HepG2 (cell line): ENCODE results near the gene SYS1. TPM values are rescaled to one million over a fixed set of nuclear protein-coding genes. Genes with fewer than 3 reads are reported as not detected.

Experiments
- BHLHE40 ChIP-seq: IDR thresholded peaks from 2 replicates; pipeline ENCODE4 v1.6.1; 2011; ENCODE audit warnings: low read length, improper control_type of control experiment
- E2F1 ChIP-seq: sonication (generic); formaldehyde crosslinking; IDR thresholded peaks from 2 replicates; pipeline ENCODE4 v1.5.0; 2020; ENCODE audit warnings: missing genetic modification reagents
- HDAC1 ChIP-seq: sonication (generic); formaldehyde crosslinking; IDR thresholded peaks from 2 replicates; pipeline ENCODE4 v1.5.1; 2020; ENCODE audit warnings: mild to moderate bottlenecking, missing genetic modification reagents
- IRF1 ChIP-seq: sonication (generic); formaldehyde crosslinking; IDR thresholded peaks from 2 replicates; pipeline ENCODE4 v1.4.0; 2020; ENCODE audit warnings: low read depth, mild to moderate bottlenecking, missing genetic modification reagents
- KAT8 ChIP-seq: IDR thresholded peaks from 2 replicates; pipeline ENCODE4 v1.6.1; 2016; ENCODE audit warnings: missing genetic modification reagents, missing compliant biosample characterization
- NPAS2 ChIP-seq: sonication (generic); formaldehyde crosslinking; IDR thresholded peaks from 2 replicates; pipeline ENCODE4 v1.8.0; 2022; ENCODE audit warnings: mild to moderate bottlenecking, missing genetic modification reagents, borderline replicate concordance
- NR2F6 ChIP-seq, 2 experiments: IDR thresholded peaks; 2 replicates each; pipeline ENCODE4 v1.6.1; 2016; ENCODE audit warnings: antibody characterized with exemption in 1 of 2, mild to moderate bottlenecking in 1 of 2
- NR3C1 ChIP-seq: sonication (generic); formaldehyde crosslinking; IDR thresholded peaks from 2 replicates; pipeline ENCODE4 v1.4.0; 2020; ENCODE audit warnings: missing genetic modification reagents
- PTBP1 ChIP-seq: fragments of 200-400 bp; formaldehyde crosslinking; IDR thresholded peaks from 2 replicates; pipeline ENCODE4 v1.6.1; 2018; ENCODE audit warnings: low read length, low read depth; ENCODE audit not compliant: poor library complexity, severe bottlenecking
- SALL1 ChIP-seq: sonication (generic); formaldehyde crosslinking; IDR thresholded peaks from 2 replicates; pipeline ENCODE4 v1.8.0; 2022; ENCODE audit warnings: mild to moderate bottlenecking, missing genetic modification reagents
- SMARCE1 ChIP-seq: fragments of 450-650 bp; IDR thresholded peaks from 2 replicates; pipeline ENCODE4 v1.6.1; 2017; ENCODE audit warnings: borderline replicate concordance
- SOX6 ChIP-seq, 2 experiments: fragments of 450-650 bp in 1 of 2; sonication (generic) in 1 of 2; formaldehyde crosslinking in 1 of 2; IDR thresholded peaks; 2 replicates each; pipeline versions ENCODE4 v1.4.0 to v1.6.1; 2017 to 2020; ENCODE audit warnings: antibody characterized with exemption in 1 of 2, mild to moderate bottlenecking in 1 of 2, missing genetic modification reagents in 1 of 2
- SUZ12 ChIP-seq: fragments of 150-350 bp; IDR thresholded peaks from 2 replicates; pipeline ENCODE4 v1.6.1; 2014; ENCODE audit warnings: low read depth, low read length
- TERF1 ChIP-seq: sonication (generic); formaldehyde crosslinking; IDR thresholded peaks from 2 replicates; pipeline ENCODE4 v1.8.0; 2022; ENCODE audit warnings: mild to moderate bottlenecking, missing genetic modification reagents, moderate library complexity
- THAP7 ChIP-seq: sonication (generic); formaldehyde crosslinking; IDR thresholded peaks from 2 replicates; pipeline ENCODE4 v1.8.1; 2023; ENCODE audit warnings: mild to moderate bottlenecking, missing genetic modification reagents
- ZHX1 ChIP-seq: sonication (generic); formaldehyde crosslinking; IDR thresholded peaks from 2 replicates; pipeline ENCODE4 v1.8.1; 2022; ENCODE audit warnings: low read depth, mild to moderate bottlenecking, missing genetic modification reagents
- ZNF264 ChIP-seq: sonication (generic); formaldehyde crosslinking; IDR thresholded peaks from 2 replicates; pipeline ENCODE4 v1.4.0; 2020; ENCODE audit warnings: missing genetic modification reagents
- ZNF567 ChIP-seq: sonication (generic); formaldehyde crosslinking; IDR thresholded peaks from 2 replicates; pipeline ENCODE4 v1.8.1; 2023; ENCODE audit warnings: mild to moderate bottlenecking, missing genetic modification reagents, borderline replicate concordance
- ZNF580 ChIP-seq: IDR thresholded peaks from 2 replicates; pipeline ENCODE4 v1.6.1; 2016; ENCODE audit warnings: low read depth, borderline replicate concordance
- ZNF607 ChIP-seq: sonication (generic); formaldehyde crosslinking; IDR thresholded peaks from 2 replicates; pipeline ENCODE4 v1.5.1; 2020; ENCODE audit warnings: missing genetic modification reagents, mild to moderate bottlenecking, borderline replicate concordance
- ZNF782 ChIP-seq: sonication (generic); formaldehyde crosslinking; IDR thresholded peaks from 2 replicates; pipeline ENCODE4 v1.4.0; 2020; ENCODE audit warnings: missing genetic modification reagents, mild to moderate bottlenecking, borderline replicate concordance
- polyA plus RNA-seq, 8 experiments: library from polyadenylated mRNA; depleted of rRNA in 3 of 8; stranded (reverse) in 7 of 8; unstranded in 1 of 8; fragments of >200 nt; fragmentation: Illumina TruSeq in 4 of 8; extraction: Trizol in 4 of 8; gene quantifications; 2 replicates each; pipeline versions ENCODE4 v1.2.1 to v1.2.3, GENCODE V29; 2011 to 2016; ENCODE audit warnings: low read depth in 4 of 8, missing spikeins in 1 of 8, mixed read lengths in 1 of 8; ENCODE audit not compliant: insufficient read depth in 1 of 8
- total RNA-seq, 5 experiments: library from RNA; depleted of rRNA; stranded (reverse); fragments of >200 nt; fragmentation: Illumina TruSeq; extraction: Trizol; gene quantifications; 2 replicates each; pipeline ENCODE4 v1.2.3, GENCODE V29; 2016; ENCODE audit warnings: low read depth in 1 of 5

The SYS1 gene
- total and polyA plus RNA-seq, 2 of the 13 experiments (the other 11 are each of a cell fraction or from before 2014, with no cell fraction given): 38.3 to 65.6 TPM

- TF ChIP-seq E2F1 (CRISPR knock-in tag) (peak; percentile 69; the same call in 1 of the 2 replicates), ZNF567 (CRISPR knock-in tag) (0 out of 2 replicates have a peak, but pooled peaks have one; percentile 75), PTBP1 (peak; percentile 81), ZHX1 (CRISPR knock-in tag) (peak; percentile 95; the same call in 1 of the 2 replicates), ZNF607 (CRISPR knock-in tag) (peak; percentile 98; the same call in 1 of the 2 replicates), BHLHE40 (peak; percentile 85), IRF1 (CRISPR knock-in tag) (no peak), SUZ12 (peak; percentile 2; the same call in 1 of the 2 replicates), SALL1 (CRISPR knock-in tag) (peak; percentile 98), HDAC1 (CRISPR knock-in tag) (peak; percentile 99), KAT8 (peak; percentile 99), ZNF580 (peak; percentile 94), SOX6 (IDR thresholded peaks at IDR 0.05) (no peak), SOX6 (CRISPR knock-in tag; IDR thresholded peaks at IDR 0.05) (peak; percentile 87), NR3C1 (CRISPR knock-in tag) (peak; percentile 5; the same call in 1 of the 2 replicates), NR2F6 (IDR thresholded peaks at IDR 0.05) (peak; percentile 68; the same call in 1 of the 2 replicates), NR2F6 (CRISPR knock-in tag; IDR thresholded peaks at IDR 0.05) (peak; percentile 56), NPAS2 (CRISPR knock-in tag) (no peak), SMARCE1 (no peak), TERF1 (CRISPR knock-in tag) (no peak), THAP7 (CRISPR knock-in tag) (peak; percentile 89; the same call in 1 of the 2 replicates), ZNF782 (CRISPR knock-in tag) (peak; percentile 97; the same call in 1 of the 2 replicates), ZNF264 (CRISPR knock-in tag) (no peak; the same call in 1 of the 2 replicates)
These were observed at the start of gene SYS1 (continued) for GRCh38 chr20:45362804-45363610.
